Endothelial cell of hepatic sinusoid (primary cell): ENCODE data around the gene TFB1M.

Experiments used
- in situ Hi-C: cut with HindIII; loops from 2 replicates; pipeline ENCODE4 v1.10.0; 2017; ENCODE audit warnings: low sequenced_read_pairs

The TFB1M gene

DNA sequence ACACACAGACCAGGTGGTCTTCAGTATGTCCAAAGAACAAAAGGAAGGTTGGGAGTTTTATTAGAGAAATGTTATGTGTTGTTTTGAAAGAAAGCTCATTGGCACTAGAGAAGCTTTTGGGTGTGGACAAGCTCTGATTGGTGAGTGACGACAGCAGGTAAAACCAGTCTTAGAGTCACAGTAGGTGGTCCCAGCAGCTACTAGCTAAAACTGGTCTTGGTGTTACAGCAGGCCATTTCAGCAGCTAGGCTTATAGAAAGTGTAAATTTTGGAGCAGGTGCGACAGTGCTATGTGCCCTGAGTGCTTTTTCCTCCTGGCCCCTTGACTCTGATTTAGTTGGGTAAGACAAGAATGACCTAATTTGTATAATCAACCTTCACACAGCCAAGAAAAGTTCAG lies 46.9 kb downstream of the TFB1M start:
- in situ Hi-C loops, result loop anchor here (25.0 kb wide), 1 partner anchor 330 kb away; no protein-coding TSS in a partner anchor

DNA sequence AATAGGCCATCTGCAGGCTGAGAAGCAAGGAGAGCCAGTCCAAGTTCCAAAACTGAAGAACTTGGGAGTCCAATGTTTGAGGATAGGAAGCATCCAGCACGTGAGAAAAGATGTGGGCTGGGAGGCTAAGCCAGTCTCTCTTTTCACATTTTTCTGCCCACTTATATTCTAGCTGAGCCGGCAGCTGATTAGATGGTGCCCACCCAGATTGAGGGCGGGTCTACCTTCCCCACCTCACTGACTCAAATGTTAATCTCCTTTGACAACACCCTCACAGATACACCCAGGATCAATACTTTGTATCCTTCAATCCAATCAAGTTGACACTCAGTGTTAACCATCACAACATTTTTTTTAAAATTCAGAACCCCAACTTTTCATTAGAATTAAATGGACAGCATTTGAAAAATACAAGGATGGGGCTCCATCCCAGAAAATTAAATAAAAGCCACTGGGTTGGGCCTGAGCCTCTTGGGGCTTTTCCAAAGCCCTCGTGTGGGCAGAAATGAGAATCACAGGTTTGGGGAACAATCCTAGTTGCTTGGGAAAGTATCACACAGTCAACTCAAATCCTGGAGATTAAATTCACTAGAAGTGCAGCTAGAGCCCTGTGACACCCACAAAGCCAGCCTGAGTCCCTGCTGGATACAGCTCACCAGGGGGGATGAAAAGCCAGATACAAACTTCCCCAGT lies 48.3 kb downstream of the TFB1M start:
- in situ Hi-C loops, result loop anchor here (25.0 kb wide), 1 partner anchor 329 kb away; no protein-coding TSS in a partner anchor

DNA sequence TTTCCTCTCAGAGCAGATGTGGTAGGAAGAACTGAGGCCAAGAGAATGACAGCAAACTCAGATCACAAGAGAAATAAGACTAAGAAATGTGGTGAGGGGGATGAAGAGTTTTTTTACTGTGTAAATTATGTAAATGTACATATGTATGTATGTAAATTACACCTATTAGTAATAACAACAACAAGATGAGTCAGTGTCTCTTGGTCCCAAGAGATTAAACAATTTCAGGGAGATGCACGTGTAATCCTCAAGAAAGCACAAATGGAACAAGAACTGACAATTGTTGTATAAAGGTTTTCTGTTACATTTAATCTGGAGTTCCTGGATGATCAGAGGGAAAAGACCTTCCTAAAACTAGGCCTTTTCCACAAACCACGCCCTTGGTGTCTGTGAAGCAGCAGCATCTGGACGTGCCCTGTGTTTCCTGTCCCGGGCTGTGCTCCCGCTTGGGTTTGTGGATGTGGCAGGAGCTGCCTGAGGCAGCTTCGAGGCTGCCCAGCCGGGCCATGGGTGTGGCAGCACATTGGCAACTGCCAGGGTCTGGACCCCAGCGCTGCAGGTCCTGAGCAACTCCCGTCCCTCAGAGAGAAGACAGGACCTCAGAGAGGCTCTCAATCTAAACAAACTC lies 49.5 kb downstream of the TFB1M start:
- in situ Hi-C loops, result loop anchor here (25.0 kb wide), 1 partner anchor 328 kb away; no protein-coding TSS in a partner anchor

DNA sequence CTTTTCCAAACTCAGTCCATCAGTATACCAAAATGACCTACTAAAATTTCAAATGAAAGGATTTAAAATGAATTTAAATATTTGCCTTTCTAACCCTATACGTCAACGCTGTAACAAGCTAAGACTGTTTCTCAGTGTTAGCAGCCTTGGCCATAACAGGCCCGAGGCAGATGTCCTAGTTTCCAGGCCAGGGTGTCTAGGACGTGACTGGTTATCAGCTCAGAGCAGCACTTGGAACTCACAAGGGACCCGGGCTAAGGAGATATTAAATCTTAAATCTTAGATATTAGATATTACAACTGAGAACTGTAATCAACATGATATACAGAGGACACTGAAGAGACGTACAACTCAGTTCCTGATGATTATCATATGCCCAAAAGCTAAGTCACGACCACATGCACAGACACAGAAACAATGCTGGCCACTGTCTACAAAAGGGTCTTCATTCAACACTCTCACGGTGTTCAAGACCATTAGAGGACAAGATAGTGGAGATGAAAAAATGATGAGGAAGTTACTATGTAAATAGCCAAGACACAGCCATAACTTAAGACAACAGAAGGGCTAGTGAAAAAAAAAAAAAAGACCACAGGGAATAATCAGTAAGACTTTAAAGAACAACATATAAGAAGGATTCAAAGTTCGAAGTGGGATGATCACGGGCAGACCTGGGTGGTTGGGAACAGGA lies 50.8 kb downstream of the TFB1M start, which contains the start of gene CLDN20:
Gene CLDN20, plus strand, starts transcription at position 641 of the 691 bp plus-strand sequence. CDS start 11,707 bp downstream, outside the sequence.
- in situ Hi-C loops, result loop anchor here (25.0 kb wide), 1 partner anchor 326 kb away; no protein-coding TSS in a partner anchor

DNA sequence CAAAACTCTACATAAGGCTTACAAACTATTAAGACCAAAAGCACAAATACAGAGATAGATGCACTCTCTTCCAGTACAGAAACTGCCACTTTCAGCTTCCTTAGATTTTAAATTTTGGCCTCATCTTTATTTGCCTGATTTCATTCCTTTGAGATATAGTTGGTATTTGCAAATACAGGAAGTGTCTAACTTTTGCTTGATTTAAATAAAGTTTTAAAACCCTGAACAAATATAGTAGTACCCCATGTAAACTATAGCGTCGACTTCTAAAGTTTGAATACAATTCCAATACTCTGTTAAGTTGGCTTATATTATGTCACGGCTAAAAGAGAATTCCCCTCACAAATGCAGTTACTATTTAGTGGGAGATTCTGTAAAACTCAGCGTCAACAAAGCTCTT lies 51.6 kb downstream of the TFB1M start:
- in situ Hi-C loops, result loop anchor here (25.0 kb wide), 1 partner anchor 325 kb away; no protein-coding TSS in a partner anchor

DNA sequence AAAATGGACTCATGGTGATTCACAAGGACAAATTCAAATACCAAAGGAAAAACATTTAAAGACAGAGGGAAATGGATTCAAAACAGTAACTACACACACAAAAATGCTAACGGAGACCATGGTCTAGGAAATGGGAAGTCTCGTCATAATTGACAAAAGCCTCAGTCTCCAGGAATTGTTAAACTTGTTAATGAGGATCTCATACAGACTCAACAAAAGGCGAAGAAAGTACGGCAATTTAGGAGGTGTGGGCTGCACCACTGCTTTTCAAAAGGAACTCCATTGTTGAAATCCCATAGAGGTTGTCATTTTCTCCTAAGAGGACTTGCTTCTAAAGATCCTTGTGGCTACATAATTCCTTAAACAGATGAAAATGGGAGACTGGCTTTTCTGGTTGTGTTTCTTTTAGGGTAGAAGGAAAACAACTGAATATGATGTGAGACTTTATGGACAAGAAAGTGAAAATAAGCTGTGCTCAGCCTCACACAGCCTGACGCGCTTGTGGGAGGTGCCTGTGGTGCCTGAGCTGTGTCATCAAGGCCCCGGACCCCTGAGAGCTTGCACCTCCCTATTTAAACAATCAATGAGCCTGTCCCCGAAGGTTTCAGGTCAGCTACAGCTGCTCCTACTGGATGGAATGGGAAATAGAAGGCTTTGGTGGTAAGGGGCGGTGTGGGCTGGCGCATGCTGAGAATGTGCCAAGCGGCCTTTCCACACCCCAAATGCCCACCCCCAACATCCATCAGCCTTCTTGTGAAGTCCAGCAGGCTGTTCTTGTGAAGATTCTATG lies 53.0 kb downstream of the TFB1M start:
- in situ Hi-C loops, result loop anchor here (25.0 kb wide), 1 partner anchor 324 kb away; no protein-coding TSS in a partner anchor

DNA sequence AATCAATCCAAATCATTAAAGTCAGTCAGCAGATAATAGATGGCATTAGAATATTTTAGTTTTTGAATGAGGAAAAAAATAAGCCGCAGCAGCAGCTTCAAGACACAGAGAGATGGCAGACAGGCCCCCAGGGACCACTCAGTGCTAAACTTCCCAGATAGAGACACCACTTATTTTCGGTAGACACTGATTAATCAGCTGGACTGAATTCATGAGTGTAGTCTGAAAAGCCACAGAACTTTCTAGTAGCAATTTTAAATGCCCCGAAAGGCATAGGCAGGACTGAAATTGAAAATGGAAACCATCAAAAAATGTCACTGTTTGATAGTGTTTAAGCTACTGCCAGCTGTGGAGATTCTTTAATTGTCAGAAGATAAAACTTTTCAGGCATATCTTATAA lies 53.6 kb downstream of the TFB1M start:
- in situ Hi-C loops, result loop anchor here (25.0 kb wide), 1 partner anchor 323 kb away; no protein-coding TSS in a partner anchor

DNA sequence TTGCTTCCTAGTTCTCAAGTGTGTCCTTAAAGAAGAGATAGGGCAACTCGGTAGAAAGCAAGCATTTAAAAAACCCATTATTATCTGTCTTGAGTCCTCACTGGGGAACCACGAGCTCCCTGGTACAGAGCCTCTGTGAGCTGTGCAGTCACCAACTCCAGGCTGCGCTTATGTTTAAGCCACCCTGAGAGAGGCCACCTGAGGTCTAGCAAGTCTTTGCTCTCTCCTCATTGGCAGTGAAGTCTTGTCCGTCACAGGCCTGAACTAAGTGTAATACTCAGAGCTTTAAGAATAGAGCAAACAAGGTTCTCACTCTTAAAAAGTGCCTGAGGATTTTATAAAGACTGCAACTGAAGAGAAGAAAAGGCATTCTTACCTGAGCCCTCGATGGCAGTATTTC lies 54.4 kb downstream of the TFB1M start:
- in situ Hi-C loops, result loop anchor here (5.0 to 25.0 kb wide), 2 partner anchors 83 to 323 kb away; no protein-coding TSS in a partner anchor

DNA sequence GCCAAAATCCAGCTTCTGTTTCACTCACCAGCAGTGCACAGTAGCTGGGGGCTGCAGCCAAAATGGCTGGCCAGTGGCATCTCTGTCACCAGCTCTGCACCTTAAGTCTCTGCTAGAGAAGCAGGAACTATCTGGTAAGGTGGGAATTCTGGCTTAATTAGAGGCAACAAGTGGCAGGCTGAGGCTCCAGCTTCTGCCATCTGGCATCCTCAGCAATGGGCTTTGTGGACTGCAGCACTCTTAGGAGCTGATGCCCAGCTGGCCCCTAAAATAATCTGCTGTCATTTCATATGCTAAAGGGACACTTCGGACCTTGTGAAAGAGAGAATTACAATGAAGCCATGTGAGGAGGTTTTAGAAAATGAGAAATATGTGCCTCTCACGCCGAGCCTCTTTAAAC lies 55.1 kb downstream of the TFB1M start:
- in situ Hi-C loops, result loop anchor here (5.0 to 25.0 kb wide), 2 partner anchors 82 to 322 kb away; no protein-coding TSS in a partner anchor

DNA sequence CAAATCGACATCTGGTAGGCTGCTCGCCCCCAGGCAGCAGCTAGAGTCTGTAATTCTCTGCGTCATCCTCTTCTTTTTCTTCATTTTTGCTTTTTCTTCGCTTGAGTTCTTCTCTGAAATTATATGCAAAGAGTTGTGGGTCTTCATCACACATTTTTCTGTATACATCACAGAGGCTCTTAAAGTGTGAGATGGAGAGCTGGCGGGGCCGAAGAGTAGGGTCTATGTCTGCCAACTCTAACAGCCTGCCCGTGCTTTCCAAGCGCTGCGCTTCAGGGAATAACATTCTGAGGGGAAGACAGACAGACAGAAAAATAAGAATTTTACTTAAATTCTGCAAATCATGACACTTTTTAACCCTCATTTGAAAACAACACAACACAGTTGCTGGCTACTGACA lies 56.5 kb downstream of the TFB1M start:
- in situ Hi-C loops, result loop anchor here (5.0 to 25.0 kb wide), 2 partner anchors 80 to 320 kb away; no protein-coding TSS in a partner anchor

DNA sequence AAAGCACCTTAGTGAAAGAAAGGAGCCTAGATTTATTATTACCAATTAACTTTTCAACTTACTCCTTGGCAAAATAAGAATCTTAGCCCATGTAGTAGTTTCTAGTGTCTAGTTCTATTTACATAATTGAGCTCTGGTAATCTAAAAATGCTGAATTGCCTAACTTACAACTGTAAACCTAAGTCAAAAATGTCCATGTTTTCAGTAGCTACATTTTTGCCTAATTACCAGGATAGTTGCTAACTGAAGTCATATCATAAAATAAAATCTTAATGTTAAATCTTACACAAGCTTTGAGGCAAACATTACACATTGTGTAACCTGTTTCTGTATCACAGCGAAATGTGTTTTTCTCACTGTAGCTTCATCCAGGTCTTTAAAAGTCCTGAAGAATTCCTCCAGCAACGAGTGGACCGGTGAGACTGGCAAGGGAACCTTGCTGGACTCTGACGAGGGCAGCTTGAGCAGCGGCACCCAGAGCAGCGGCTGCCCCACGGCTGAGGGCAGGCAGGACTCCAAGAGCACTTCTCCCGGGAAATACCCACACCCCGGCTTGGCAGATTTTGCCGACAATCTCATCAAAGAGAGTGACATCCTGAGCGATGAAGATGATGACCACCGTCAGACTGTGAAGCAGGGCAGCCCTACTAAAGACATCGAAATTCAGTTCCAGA lies 58.0 kb downstream of the TFB1M start:
- in situ Hi-C loops, result loop anchor here (5.0 to 25.0 kb wide), 2 partner anchors 79 to 319 kb away; no protein-coding TSS in a partner anchor

DNA sequence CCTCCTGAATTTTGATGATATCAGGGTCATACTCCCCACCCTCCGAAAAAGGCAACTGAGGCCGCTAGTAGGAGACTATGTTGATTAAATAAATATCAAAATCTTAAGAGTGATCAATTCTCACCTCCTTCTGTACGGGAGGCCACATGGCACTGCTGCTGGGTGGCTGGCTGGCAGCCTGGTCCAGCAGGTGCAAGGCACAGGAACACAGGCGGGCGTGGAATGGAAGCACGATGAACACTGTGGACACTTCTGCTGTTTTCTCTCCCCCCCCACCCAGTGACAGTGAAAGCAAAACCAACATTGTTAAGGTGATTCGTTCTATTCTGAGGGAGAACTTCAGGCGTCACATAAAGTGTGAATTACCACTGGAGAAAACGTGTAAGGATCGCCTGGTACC lies 60.1 kb downstream of the TFB1M start:
- in situ Hi-C loops, result loop anchor here (25.0 kb wide), 1 partner anchor 317 kb away; no protein-coding TSS in a partner anchor

DNA sequence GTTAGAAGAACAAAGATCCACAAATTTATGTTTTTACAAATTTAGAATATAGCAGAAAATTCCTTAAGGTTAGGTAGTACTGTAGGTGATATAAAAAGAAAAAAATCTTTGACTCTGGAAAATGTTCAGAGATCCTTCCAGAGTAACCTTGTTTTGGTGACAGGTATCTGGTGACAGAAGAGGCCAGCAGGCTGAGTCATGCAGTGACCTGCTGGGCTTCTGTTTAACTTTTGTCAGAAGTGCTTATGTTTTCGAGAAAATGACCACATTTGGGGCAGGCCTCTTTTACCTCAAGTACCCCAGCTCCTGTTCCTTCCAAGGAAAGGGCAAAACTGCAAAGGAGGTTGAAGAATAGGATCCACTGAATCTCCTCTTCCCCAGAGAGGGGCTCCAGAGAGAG lies 60.9 kb downstream of the TFB1M start:
- in situ Hi-C loops, result loop anchor here (25.0 kb wide), 1 partner anchor 316 kb away; no protein-coding TSS in a partner anchor

DNA sequence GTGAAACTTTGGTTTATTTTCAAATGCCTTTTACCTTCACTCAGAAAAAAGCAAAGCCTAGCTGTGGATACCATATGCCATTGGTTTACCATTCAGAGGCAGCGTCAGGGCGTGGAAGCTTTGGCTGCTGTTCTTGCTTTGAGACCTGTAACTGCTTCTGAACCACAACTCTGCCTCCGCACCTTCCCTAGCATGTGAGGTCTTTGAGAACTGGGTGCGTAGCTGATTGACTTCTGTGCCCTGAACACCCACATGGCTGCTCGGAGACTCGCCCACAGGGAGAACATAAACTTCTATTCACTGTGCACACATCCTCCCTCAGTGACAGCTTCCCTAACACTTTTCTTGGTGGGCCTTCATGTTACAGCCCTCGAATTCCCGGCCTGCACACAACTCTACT lies 61.7 kb downstream of the TFB1M start:
- in situ Hi-C loops, result loop anchor here (25.0 kb wide), 1 partner anchor 315 kb away; no protein-coding TSS in a partner anchor

DNA sequence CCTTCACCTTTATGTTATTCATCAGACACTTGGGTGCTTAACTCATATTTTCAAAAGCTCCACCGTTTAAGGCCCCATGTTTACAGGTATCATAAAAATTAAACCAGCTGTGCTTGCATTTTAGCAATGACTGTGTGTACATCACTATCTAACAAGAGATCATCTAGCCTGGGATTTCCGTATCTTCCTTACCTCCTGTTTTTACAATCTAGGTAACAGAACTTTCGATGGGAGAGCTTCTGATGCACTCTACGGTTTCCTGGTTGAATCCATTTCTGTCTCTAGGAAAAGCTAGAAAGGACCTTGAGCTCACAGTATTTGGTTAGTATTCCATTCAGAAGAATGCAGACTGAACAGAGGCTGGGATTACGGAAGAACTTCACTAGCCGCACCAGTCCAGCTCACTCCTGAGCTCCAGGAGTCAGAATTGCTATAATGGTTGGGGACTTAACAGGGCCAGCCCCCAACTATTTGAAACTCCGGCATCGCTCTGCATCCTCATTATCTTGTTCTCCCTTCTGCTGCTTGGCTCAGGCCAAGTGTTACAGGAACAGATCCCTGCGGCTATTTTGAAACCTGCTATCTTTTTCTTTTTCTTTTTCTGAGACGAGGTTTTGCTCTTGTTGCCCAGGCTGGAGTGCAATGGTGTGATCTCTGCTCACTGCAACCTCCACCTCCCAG lies 63.4 kb downstream of the TFB1M start:
- in situ Hi-C loops, result loop anchor here (25.0 kb wide), 1 partner anchor 314 kb away; no protein-coding TSS in a partner anchor

DNA sequence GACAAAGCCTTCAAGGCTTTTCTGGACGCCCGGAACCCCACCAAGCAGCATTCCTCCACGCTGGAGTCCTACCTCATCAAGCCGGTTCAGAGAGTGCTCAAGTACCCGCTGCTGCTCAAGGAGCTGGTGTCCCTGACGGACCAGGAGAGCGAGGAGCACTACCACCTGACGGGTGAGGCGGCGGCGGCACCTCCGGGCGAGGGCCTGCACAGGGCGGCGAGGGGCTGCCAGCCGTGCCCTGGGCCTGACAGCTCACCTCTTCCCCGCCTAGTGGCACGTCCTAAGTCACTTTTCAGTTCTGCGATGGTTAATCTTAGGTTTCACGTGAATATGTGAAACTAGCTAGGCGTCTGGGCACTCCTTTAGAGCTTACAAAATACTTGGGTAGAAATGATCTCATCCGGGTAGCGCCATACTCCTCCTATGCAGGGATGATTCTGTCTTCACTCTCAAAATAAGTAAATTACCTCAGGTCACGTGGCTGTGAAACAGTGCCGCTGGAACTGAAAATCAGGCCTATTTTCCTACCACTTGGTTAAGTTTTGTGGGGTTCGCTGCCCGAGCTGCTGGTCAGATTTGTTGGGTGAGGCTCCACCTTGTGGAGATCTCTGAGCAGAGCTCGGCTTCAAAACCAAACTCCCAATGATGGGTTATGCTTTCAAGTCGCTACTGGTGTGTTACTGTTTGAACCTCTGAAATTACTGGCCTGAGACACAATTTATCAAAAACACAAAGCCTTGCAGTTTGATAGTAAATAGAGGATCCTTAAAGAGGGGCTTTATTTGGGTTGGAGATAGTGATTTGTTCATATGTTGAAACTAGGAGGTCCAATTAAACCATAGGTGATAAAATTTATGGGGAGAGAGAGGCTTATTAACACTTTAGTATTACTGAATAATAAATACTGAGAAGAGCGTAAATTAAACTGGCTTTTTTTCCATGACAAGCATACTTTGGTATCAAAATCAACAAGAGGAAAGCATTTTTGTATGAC lies 66.0 kb downstream of the TFB1M start:
- in situ Hi-C loops, result no loop called here

DNA sequence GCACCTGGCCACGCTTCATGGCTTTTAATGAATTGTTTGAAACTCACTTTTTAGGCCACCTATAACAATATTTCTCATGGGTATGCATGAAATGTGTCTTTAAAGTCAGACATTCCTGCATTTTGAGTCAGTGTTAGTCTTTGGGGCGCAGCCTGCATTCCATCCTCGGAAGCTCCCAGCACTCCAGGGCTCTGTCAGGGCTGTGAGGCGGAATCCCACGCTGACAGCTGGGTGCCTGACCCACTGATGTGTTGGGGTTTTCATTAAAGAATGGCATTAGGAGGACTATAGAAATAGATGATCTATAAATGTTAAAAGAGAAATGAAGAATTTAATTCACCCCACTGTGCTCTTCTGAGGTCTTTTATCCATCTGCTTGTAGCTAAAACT lies 66.7 kb downstream of the TFB1M start:
- in situ Hi-C loops, result no loop called here

DNA sequence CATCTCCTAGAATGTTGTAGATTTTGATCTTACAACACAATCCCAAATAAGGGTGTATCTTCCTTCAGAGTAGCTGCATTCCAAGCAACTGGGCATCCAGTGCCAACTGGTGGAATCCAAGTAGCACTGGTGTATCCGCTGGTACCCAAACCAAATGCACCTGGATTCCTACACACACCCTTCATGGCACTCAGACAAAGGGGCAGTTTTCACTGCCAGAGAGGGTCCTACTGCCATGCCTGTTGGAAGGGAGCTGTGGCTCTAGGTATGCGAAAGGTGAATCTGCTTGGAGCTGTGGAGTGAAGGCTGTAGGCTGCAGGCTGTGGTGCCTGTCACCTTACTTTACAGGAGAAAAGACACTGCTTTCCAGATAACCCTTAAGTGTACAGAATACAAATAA lies 67.5 kb downstream of the TFB1M start:
- in situ Hi-C loops, result no loop called here
